HepG2 (cell line): ENCODE results near the gene NUP58. TPM values are rescaled to one million over a fixed set of nuclear protein-coding genes. Genes with fewer than 3 reads are reported as not detected.

Experiments used
- ARNT2 ChIP-seq: sonication (generic); formaldehyde crosslinking; IDR thresholded peaks from 2 replicates; pipeline ENCODE4 v1.8.0; 2022; ENCODE audit warnings: mild to moderate bottlenecking, low read depth, missing genetic modification reagents, moderate library complexity
- EHMT2 ChIP-seq: fragments of 200-600 bp; sonication (generic); IDR thresholded peaks from 2 replicates; pipeline ENCODE4 v1.7.0; 2017; ENCODE audit warnings: antibody characterized with exemption, low read depth, low read length, borderline replicate concordance
- FOXJ3 ChIP-seq: sonication (generic); formaldehyde crosslinking; IDR thresholded peaks from 2 replicates; pipeline ENCODE4 v1.4.0; 2020; ENCODE audit warnings: missing genetic modification reagents, mild to moderate bottlenecking, borderline replicate concordance
- HCFC1 ChIP-seq: fragments of 150-350 bp; IDR thresholded peaks from 2 replicates; pipeline ENCODE4 v1.6.1; 2014; ENCODE audit warnings: low read depth, low read length
- HOXA5 ChIP-seq: sonication (generic); formaldehyde crosslinking; IDR thresholded peaks from 2 replicates; pipeline ENCODE4 v1.4.0; 2020; ENCODE audit warnings: missing genetic modification reagents
- IKZF5 ChIP-seq: IDR thresholded peaks from 2 replicates; pipeline ENCODE4 v1.6.1; 2018; ENCODE audit warnings: missing genetic modification reagents, mild to moderate bottlenecking, missing compliant biosample characterization
- KDM4B ChIP-seq: sonication (generic); formaldehyde crosslinking; IDR thresholded peaks from 2 replicates; pipeline ENCODE4 v1.4.0; 2020; ENCODE audit warnings: missing genetic modification reagents
- MTF1 ChIP-seq: sonication (generic); formaldehyde crosslinking; IDR thresholded peaks from 2 replicates; pipeline ENCODE4 v1.5.0; 2020; ENCODE audit warnings: missing genetic modification reagents
- RFXAP ChIP-seq: sonication (generic); formaldehyde crosslinking; IDR thresholded peaks from 2 replicates; pipeline ENCODE4 v1.4.0; 2020; ENCODE audit warnings: missing genetic modification reagents, borderline replicate concordance
- SATB2 ChIP-seq: sonication (generic); formaldehyde crosslinking; IDR thresholded peaks from 2 replicates; pipeline ENCODE4 v1.5.0; 2020; ENCODE audit warnings: missing genetic modification reagents
- SMARCC2 ChIP-seq: fragments of 450-650 bp; IDR thresholded peaks from 2 replicates; pipeline ENCODE4 v1.6.1; 2017; ENCODE audit warnings: antibody characterized with exemption, mild to moderate bottlenecking
- SP5 ChIP-seq: IDR thresholded peaks from 2 replicates; pipeline ENCODE4 v1.6.1; 2016; ENCODE audit warnings: low read depth, borderline replicate concordance
- SRF ChIP-seq: IDR thresholded peaks from 2 replicates; pipeline ENCODE4 v1.6.1; 2011; ENCODE audit warnings: mild to moderate bottlenecking, low read depth, low read length, moderate library complexity
- TFDP2 ChIP-seq: sonication (generic); formaldehyde crosslinking; IDR thresholded peaks from 2 replicates; pipeline ENCODE4 v1.4.0; 2020; ENCODE audit warnings: missing genetic modification reagents
- YEATS4 ChIP-seq: sonication (generic); formaldehyde crosslinking; IDR thresholded peaks from 2 replicates; pipeline ENCODE4 v1.4.0; 2020; ENCODE audit warnings: missing genetic modification reagents, borderline replicate concordance
- ZNF160 ChIP-seq: sonication (generic); formaldehyde crosslinking; IDR thresholded peaks from 2 replicates; pipeline ENCODE4 v1.8.0; 2022; ENCODE audit warnings: mild to moderate bottlenecking, inconsistent platforms, missing genetic modification reagents
- ZNF224 ChIP-seq: sonication (generic); formaldehyde crosslinking; IDR thresholded peaks from 2 replicates; pipeline ENCODE4 v1.5.0; 2020; ENCODE audit warnings: mild to moderate bottlenecking, missing genetic modification reagents
- ZNF331 ChIP-seq: sonication (generic); formaldehyde crosslinking; IDR thresholded peaks from 2 replicates; pipeline ENCODE4 v1.4.0; 2020; ENCODE audit warnings: missing genetic modification reagents
- ZNF430 ChIP-seq: sonication (generic); formaldehyde crosslinking; IDR thresholded peaks from 2 replicates; pipeline ENCODE4 v1.9.0; 2021; ENCODE audit warnings: mild to moderate bottlenecking, missing genetic modification reagents
- ZNF746 ChIP-seq: sonication (generic); formaldehyde crosslinking; IDR thresholded peaks from 2 replicates; pipeline ENCODE4 v1.8.0; 2022; ENCODE audit warnings: mild to moderate bottlenecking, missing genetic modification reagents
- ZNF780A ChIP-seq: sonication (generic); formaldehyde crosslinking; IDR thresholded peaks from 2 replicates; pipeline ENCODE4 v1.8.0; 2022; ENCODE audit warnings: mild to moderate bottlenecking, missing genetic modification reagents, moderate library complexity
- ZNF788 ChIP-seq: sonication (generic); formaldehyde crosslinking; IDR thresholded peaks from 2 replicates; pipeline ENCODE4 v1.5.0; 2020; ENCODE audit warnings: mild to moderate bottlenecking, missing genetic modification reagents, borderline replicate concordance
- ZSCAN21 ChIP-seq: sonication (generic); formaldehyde crosslinking; IDR thresholded peaks from 2 replicates; pipeline ENCODE4 v1.8.0; 2022; ENCODE audit warnings: mild to moderate bottlenecking, missing genetic modification reagents, moderate library complexity, borderline replicate concordance
- polyA plus RNA-seq, 8 experiments: library from polyadenylated mRNA; depleted of rRNA in 3 of 8; stranded (reverse) in 7 of 8; unstranded in 1 of 8; fragments of >200 nt; fragmentation: Illumina TruSeq in 4 of 8; extraction: Trizol in 4 of 8; gene quantifications; 2 replicates each; pipeline versions ENCODE4 v1.2.1 to v1.2.3, GENCODE V29; 2011 to 2016; ENCODE audit warnings: low read depth in 4 of 8, missing spikeins in 1 of 8, mixed read lengths in 1 of 8; ENCODE audit not compliant: insufficient read depth in 1 of 8
- total RNA-seq, 5 experiments: library from RNA; depleted of rRNA; stranded (reverse); fragments of >200 nt; fragmentation: Illumina TruSeq; extraction: Trizol; gene quantifications; 2 replicates each; pipeline ENCODE4 v1.2.3, GENCODE V29; 2016; ENCODE audit warnings: low read depth in 1 of 5
- TF ChIP-seq, protein P1 (sequence below): sonication (generic); formaldehyde crosslinking; IDR thresholded peaks from 2 replicates; pipeline ENCODE4 v1.4.0; 2020; ENCODE audit warnings: missing genetic modification reagents; ENCODE audit errors: not compliant biosample characterization
- TF ChIP-seq, protein P2 (sequence below): sonication (generic); formaldehyde crosslinking; IDR thresholded peaks from 2 replicates; pipeline ENCODE4 v1.5.1; 2020; ENCODE audit warnings: mild to moderate bottlenecking, moderate library complexity, missing genetic modification reagents

NUP58 gene
- total and polyA plus RNA-seq, 2 of the 13 experiments (the other 11 are each of a cell fraction or from before 2014, with no cell fraction given): 45.4 to 46.5 TPM

GRCh38 chr13:25301347-25302113 lies at the start of gene NUP58 (continued):
- TF ChIP-seq, protein P1, sequence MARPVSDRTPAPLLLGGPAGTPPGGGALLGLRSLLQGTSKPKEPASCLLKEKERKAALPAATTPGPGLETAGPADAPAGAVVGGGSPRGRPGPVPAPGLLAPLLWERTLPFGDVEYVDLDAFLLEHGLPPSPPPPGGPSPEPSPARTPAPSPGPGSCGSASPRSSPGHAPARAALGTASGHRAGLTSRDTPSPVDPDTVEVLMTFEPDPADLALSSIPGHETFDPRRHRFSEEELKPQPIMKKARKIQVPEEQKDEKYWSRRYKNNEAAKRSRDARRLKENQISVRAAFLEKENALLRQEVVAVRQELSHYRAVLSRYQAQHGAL (CRISPR knock-in tag): no peak
- TF ChIP-seq, protein P2, sequence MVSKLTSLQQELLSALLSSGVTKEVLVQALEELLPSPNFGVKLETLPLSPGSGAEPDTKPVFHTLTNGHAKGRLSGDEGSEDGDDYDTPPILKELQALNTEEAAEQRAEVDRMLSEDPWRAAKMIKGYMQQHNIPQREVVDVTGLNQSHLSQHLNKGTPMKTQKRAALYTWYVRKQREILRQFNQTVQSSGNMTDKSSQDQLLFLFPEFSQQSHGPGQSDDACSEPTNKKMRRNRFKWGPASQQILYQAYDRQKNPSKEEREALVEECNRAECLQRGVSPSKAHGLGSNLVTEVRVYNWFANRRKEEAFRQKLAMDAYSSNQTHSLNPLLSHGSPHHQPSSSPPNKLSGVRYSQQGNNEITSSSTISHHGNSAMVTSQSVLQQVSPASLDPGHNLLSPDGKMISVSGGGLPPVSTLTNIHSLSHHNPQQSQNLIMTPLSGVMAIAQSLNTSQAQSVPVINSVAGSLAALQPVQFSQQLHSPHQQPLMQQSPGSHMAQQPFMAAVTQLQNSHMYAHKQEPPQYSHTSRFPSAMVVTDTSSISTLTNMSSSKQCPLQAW (CRISPR knock-in tag): peak; percentile 47; the same call in 1 of the 2 replicates
- peak; percentile 78 for TF ChIP-seq ARNT2
- TF ChIP-seq KDM4B (CRISPR knock-in tag): no peak; the same call in 1 of the 2 replicates
- peak; percentile 74 for TF ChIP-seq SP5 (CRISPR knock-in tag)
- no peak for TF ChIP-seq RFXAP (CRISPR knock-in tag)
- TF ChIP-seq ZNF430: no peak
- peak; percentile 64; the same call in 1 of the 2 replicates for TF ChIP-seq ZNF331 (CRISPR knock-in tag)
- peak; percentile 44; the same call in 1 of the 2 replicates for TF ChIP-seq HCFC1
- peak; percentile 96 for TF ChIP-seq ZNF788 (CRISPR knock-in tag)
- TF ChIP-seq YEATS4: peak; percentile 17; the same call in 1 of the 2 replicates
- no peak for TF ChIP-seq HOXA5
- no peak for TF ChIP-seq EHMT2
- no peak for TF ChIP-seq ZNF224
- TF ChIP-seq ZNF780A (CRISPR knock-in tag): no peak
- TF ChIP-seq ZNF160: no peak
- no peak for TF ChIP-seq SATB2 (CRISPR knock-in tag)
- TF ChIP-seq TFDP2 (CRISPR knock-in tag): peak; percentile 90
- no peak for TF ChIP-seq SMARCC2
- TF ChIP-seq ZSCAN21 (CRISPR knock-in tag): peak; percentile 78; the same call in 1 of the 2 replicates
- TF ChIP-seq ZNF746 (CRISPR knock-in tag): no peak
- TF ChIP-seq SRF: no peak
- no peak for TF ChIP-seq MTF1 (CRISPR knock-in tag)
- TF ChIP-seq FOXJ3 (CRISPR knock-in tag): no peak
- TF ChIP-seq IKZF5 (CRISPR knock-in tag): 0 out of 2 replicates have a peak, but pooled peaks have one; percentile 55
